Embryonic facial prominence (tissue), 1 donor: ENCODE data around the gene PZP.
"Not testable (repeated sequence)": the region's sequence is repeated elsewhere in the genome, so short reads cannot be mapped to it uniquely, and the experiment has no call there.

Experiments
- DNase-seq: peaks from one replicate; pipeline ENCODE4 v3.0.0-alpha.2; 2016; ENCODE audit errors: extremely low spot score

PZP gene

DNA sequence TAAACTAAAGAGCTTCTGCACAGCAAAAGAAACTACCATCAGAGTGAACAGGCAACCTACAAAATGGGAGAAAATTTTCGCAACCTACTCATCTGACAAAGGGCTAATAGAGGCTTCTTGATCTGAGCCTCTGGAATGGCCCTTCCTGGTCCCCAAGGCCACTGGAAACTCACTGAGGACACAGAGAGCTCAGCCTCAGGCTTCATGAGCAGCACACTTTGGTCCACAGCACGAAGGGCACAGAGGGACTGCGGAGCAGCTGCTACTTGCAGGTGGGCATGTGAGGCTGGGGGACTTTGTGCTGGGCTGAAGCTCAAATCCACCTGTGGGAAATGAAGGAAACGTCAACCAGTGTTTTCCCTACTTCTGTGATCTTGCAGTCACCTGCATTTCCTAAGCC is 27.4 kb downstream of the PZP start:
- no peak for DNase-seq

GRCh38 chr12:9179781-9180180 is 28.4 kb downstream of the PZP start:
- DNase-seq: no peak

DNA sequence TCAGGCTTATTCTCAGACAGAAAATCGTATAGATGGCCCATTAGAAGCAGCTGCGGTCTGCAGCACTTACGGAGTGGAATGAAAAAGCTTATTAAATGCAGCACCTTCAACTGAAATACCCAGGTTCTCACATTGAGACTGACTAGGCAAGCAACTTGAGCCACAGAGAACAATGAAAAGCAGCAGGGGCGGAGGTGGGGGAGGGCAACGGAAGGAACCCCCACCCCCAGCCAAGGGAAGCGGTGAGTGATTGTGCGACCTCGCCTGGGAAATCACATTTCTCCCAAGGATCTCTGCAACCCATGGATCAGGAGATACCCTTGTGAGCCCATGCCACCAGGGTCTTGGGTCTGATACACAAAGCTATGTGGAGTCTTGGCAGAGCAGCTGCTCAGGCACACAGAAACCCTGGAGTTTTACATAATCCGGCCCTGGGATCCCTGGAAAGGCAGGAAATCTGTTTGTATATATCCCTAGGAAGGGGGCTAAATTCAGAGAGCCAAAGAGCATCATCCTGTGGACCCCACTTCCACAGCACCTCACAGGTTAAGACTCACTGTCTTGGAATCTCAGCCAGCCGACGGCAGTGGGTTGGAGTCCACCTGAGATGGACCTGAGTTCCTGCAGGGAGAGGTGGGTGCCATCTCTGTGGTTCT is 38.1 kb downstream of the PZP start:
- no peak for DNase-seq

GRCh38 chr12:9167345-9167744 is 40.9 kb downstream of the PZP start:
- DNase-seq: not testable (repeated sequence)

DNA sequence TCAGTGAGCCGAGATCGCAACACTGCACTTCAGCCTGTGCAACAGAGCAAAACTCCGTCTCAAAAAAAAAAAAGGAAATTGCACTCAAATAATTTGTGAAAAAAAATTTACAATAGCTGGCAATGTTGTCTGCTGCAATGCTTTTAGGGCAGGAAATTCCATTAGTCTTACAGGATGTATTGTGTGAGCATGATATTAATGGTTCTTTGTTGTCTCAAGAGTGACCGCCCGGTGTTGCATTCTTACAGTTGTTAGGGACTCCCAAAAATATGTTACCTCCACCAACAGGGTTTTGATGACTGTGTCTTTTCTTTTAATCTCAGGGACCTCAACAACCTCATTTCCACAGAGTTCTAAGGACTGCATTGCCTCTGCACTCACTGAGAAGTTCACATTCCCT is 44.8 kb downstream of the PZP start:
- no peak for DNase-seq

- no peak for DNase-seq
Observed at GRCh38 chr12:9156119-9156518, 52.1 kb downstream of the PZP start.

DNA sequence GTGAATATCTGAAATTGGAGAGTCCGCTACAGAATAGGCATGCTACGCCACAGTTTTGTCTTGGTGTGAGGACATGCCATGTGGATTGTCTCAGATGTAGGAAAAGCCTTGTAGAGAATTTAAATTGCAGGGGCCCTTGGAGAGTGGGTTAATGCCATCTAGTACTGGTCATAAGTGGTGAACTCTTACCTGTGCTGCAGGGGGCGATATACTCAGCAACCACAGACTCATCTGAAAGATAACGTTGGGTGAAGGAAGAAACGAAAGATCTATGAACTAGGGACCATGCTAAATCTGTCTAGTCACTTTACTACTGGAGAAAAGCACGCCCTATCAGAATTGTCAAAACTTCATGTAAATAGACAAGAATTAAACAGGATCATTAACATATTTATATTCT is 58.8 kb downstream of the PZP start:
- no peak for DNase-seq

GRCh38 chr12:9148926-9149325 is 59.3 kb downstream of the PZP start:
- DNase-seq: no peak

GRCh38 chr12:9147461-9147860 is 60.7 kb downstream of the PZP start:
- no peak for DNase-seq

GRCh38 chr12:9144730-9145106 is 63.5 kb downstream of the PZP start:
- DNase-seq: no peak

DNA sequence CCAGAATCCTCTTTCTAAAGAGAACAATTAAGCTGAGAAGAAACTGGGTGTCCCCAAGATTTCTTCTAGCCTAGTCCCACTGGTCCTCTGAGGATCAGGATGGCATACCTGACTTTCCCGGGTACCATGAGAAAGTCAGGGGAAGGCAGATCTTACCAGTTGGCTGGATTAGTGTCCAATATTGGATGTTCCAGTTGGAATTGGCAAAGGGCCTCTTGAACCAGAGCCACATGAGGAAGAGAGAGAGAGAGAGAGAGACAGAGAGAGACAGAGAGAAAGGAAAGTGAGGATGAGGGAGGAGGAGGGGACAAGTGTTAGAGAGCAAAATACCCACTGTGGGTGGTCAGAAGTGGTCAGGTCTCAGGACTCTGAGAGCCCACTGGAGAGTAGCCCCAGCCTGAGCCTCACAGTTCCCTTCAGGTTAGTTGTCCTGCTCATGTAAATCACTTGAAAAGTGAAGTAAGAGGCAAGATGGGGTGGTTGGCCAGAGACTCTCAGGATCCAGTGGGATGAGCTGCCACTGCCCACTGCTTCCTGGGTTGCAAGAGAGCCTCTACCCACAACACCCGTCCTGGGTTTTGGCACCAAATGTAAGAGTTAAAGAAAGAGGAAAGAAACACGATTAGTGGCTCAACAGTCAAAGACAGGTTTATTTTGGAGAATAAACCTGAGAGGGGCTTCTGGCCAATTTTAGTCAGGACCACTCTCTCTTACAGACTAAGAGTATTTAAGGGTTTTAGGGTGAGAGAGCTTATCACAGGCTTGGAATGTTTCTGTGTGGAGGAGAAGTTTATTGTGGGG is 64.1 kb downstream of the PZP start:
- DNase-seq: no peak

GRCh38 chr12:9143137-9143536 is 65.1 kb downstream of the PZP start:
- no peak for DNase-seq

DNA sequence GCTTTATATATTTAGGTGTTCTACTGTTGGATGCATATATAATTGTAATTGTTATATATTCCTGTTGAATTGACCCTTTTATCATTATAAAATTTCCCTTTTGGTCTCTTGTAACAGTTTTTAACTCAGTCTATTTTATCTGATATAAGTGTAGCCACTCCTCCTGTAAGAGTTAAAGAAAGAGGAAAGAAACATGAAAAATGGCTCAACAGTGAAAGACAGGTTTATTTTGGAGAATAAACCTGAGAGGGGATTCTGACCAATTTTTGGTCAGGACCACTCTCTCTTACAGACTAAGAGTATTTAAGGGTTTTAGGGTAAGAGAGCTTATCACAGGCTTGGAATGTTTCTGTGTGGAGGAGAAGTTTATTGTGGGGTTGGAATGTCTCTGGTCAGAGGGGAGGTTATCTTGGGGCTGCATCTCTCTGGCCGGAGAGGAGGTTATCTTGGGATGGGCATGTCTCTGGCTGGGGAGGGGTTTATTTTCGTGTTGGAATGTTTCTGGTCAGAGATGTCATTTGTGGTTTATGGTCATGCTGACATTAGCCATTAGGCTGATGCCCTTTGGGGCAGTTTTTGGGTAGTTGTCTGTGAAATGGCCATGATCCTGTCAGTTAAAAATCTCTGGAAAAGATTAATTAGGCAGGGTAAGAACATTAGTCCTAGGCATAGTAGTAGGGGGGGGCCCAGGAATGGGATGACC is 68.5 kb downstream of the PZP start:
- not testable (repeated sequence) for DNase-seq

DNA sequence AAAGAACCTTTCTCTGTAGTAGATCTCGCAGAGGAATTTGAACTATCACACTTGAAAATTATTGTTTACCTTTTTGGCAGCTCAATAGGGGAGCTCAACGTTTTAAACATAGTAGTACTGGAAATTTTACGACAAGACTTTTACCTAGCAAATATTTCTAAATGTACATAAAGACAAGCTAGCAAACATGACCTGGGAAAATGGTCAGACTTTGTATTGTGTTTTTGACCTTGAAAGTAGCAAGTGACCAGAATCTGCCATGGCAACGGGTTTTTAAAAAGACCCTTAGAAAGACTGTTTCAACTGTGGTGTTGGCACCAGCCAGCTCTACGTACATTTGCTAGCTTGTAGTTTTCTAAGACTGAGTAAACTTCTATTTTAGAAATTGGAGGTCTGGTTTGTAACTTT is 72.3 kb downstream of the PZP start:
- no peak for DNase-seq

DNA sequence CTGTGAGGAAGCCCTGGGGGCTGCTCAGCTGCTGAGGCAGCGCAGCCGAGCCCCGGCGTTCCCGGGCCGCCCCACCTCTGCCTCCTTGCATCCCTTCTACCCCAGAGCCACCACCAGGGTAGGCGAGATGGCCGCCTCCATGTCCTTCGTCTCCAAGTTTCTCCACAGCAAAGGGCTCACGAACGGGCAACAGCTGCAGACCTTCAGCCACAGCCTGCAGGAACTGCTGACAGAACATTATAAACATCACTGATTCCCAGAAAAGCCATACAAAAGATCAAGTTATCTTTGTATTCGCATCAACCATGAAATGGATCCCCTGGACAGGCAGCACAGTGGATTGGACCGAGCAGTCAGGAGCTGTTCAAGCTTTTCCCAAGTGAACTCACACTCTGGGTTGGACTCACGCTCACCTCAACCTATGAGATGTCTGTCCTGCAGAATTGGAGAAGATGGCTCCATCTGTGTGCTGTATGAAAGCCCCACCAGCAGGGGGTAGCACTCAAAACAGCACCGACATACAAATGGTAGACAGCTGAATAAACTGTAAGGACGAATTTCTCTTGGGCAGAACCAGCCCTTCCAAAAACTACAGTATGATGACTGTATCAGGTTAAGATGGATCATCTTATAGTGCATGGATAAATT is 73.1 kb downstream of the PZP start:
- DNase-seq: no peak

- no peak for DNase-seq
Observed at GRCh38 chr12:9133216-9133916, 74.8 kb downstream of the PZP start.

- DNase-seq: no peak
Observed at GRCh38 chr12:9132008-9132535, 76.1 kb downstream of the PZP start.

- DNase-seq: no peak
Observed at GRCh38 chr12:9130244-9130643, 78.0 kb downstream of the PZP start.

DNA sequence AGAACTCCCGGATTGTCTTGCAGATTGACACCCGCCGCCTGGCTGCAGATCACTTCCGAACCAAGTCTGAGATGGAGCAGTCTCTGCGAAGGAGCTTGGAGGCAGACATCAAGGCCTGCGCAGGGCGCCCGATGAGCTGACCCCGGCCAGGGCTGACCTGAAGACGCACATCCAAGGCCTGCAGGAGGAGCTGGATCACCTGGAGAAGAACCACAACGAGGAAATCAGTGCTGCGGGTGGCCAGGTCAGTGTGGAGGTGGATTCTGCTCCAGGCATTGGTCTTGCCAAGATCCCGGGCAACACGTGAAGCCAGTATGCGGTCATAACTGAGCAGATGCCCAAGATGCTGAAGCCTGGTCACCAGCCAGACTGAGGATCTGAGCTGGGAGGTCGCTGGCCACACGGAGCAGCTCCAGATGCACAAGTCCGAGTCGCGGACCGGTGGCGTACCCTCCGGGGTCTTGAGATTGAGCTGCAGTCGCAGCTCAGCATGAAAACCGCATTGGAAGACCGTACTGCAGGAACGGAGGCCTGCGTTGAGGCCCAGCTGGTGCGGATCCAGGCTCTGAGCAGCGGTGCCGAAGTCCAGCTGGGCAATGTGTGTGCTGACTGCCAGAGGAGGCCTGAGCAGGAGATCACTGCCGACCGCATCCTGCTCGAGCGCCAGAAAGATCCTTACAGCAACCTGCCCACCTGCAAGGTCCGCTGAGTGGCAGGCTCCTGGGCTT is 80.1 kb downstream of the PZP start:
- DNase-seq: no peak

GRCh38 chr12:9127484-9127883 is 80.7 kb downstream of the PZP start:
- no peak for DNase-seq
